IMR-90 (cell line): ENCODE data around the gene KAZN.

Source experiments
- CEBPB ChIP-seq: IDR thresholded peaks from 2 replicates; pipeline ENCODE4 v1.6.1; 2012; ENCODE audit warnings: low read depth, low read length, improper control_type of control experiment
- CHD1 ChIP-seq: IDR thresholded peaks from 2 replicates; pipeline ENCODE4 v1.6.1; 2012; ENCODE audit warnings: low read depth, low read length, improper control_type of control experiment
- FOS ChIP-seq: fragments of 150-350 bp; IDR thresholded peaks from 2 replicates; pipeline ENCODE4 v1.6.1; 2016; ENCODE audit warnings: low read depth, low read length
- MAFK ChIP-seq: IDR thresholded peaks from 2 replicates; pipeline ENCODE4 v1.6.1; 2012; ENCODE audit warnings: low read depth, low read length, improper control_type of control experiment
- MXI1 ChIP-seq: IDR thresholded peaks from 2 replicates; pipeline ENCODE4 v1.6.1; 2012; ENCODE audit warnings: low read depth, mild to moderate bottlenecking, low read length, moderate library complexity, borderline replicate concordance
- NFE2L2 ChIP-seq: fragments of 150-350 bp; IDR thresholded peaks from 2 replicates; pipeline ENCODE4 v1.6.1; 2016; ENCODE audit warnings: low read depth, mild to moderate bottlenecking, low read length
- POLR2A ChIP-seq: IDR thresholded peaks from 2 replicates; pipeline ENCODE4 v1.6.1; 2012; ENCODE audit warnings: mild to moderate bottlenecking, low read depth, low read length
- RAD21 ChIP-seq: IDR thresholded peaks from 2 replicates; pipeline ENCODE4 v1.6.1; 2012; ENCODE audit warnings: low read length, improper control_type of control experiment
- RCOR1 ChIP-seq: IDR thresholded peaks from 2 replicates; pipeline ENCODE4 v1.6.1; 2012; ENCODE audit warnings: mild to moderate bottlenecking, low read length, improper control_type of control experiment; ENCODE audit not compliant: insufficient replicate concordance
- RFX5 ChIP-seq: IDR thresholded peaks from 2 replicates; pipeline ENCODE4 v1.8.0; 2012; ENCODE audit warnings: low read depth, mild to moderate bottlenecking, low read length, moderate library complexity
- SMC3 ChIP-seq: fragments of 150-350 bp; IDR thresholded peaks from 2 replicates; pipeline ENCODE4 v1.6.1; 2016; ENCODE audit warnings: low read depth, mild to moderate bottlenecking, antibody characterized with exemption, low read length, moderate library complexity
- TF ChIP-seq, protein P1 (sequence below): conservative IDR thresholded peaks from 2 replicates; pipeline ENCODE4 v1.5.1; 2012; ENCODE audit warnings: mild to moderate bottlenecking, low read depth, low read length, improper control_type of control experiment
- TF ChIP-seq, protein P2 (sequence below): fragments of 150-350 bp; IDR thresholded peaks from 2 replicates; pipeline ENCODE4 v1.6.1; 2017; ENCODE audit warnings: mild to moderate bottlenecking, antibody characterized with exemption, low read length, low read depth
- TF ChIP-seq, protein P3 (sequence below): fragments of 150-350 bp; IDR thresholded peaks from 2 replicates; pipeline ENCODE4 v1.6.1; 2016; ENCODE audit warnings: low read depth, mild to moderate bottlenecking, low read length, moderate library complexity, borderline replicate concordance

DNA sequence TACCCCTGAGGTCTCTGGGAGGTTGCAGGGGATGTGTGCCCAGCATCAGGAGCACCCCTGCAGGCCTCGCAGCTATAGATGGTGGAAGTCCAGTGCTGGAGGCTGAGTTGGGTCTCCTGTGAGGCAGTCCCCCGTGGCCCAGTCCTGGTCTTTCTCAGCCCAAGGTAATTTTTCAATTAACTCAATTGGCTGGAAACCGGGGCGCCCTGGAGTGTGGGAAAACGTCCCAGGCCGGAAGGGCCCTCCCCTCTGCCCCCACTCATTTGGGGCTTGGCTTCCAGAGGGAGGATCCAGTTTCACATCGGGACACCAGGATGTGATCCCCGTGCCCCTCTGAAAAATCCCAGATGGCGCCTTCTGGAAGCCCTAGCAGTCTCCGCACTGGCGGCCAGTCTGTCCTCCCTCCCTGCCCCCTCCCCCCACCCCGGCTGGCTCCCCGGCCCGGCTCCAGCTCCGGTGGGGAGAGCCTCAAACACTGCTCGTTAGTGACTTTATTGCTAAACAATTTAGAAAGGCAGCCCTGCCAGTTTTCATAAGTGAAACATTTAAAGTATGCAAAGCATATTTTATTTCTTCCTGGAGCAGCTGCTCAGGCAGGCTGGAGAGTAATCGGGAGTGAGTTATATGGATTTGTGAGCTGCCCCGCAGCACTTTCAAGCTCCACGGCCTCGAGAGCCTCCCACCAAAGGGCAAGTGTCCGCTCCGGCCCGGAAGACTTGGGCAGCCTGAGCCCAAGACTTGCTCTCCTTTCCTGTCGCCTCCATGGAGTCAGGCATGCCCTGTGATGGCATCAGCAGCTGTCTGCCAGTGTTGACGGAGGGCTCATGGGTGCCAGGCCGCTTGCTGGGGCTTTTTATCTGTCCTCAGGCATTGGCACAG is 346.9 kb downstream of the KAZN start:
- TF ChIP-seq, protein P1, sequence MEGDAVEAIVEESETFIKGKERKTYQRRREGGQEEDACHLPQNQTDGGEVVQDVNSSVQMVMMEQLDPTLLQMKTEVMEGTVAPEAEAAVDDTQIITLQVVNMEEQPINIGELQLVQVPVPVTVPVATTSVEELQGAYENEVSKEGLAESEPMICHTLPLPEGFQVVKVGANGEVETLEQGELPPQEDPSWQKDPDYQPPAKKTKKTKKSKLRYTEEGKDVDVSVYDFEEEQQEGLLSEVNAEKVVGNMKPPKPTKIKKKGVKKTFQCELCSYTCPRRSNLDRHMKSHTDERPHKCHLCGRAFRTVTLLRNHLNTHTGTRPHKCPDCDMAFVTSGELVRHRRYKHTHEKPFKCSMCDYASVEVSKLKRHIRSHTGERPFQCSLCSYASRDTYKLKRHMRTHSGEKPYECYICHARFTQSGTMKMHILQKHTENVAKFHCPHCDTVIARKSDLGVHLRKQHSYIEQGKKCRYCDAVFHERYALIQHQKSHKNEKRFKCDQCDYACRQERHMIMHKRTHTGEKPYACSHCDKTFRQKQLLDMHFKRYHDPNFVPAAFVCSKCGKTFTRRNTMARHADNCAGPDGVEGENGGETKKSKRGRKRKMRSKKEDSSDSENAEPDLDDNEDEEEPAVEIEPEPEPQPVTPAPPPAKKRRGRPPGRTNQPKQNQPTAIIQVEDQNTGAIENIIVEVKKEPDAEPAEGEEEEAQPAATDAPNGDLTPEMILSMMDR: no peak
- TF ChIP-seq SMC3: no peak
- 0 out of 2 replicates have a peak, but pooled peaks have one; percentile 35 for TF ChIP-seq POLR2A
- no peak for TF ChIP-seq MXI1
- TF ChIP-seq, protein P2, sequence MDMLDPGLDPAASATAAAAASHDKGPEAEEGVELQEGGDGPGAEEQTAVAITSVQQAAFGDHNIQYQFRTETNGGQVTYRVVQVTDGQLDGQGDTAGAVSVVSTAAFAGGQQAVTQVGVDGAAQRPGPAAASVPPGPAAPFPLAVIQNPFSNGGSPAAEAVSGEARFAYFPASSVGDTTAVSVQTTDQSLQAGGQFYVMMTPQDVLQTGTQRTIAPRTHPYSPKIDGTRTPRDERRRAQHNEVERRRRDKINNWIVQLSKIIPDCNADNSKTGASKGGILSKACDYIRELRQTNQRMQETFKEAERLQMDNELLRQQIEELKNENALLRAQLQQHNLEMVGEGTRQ: no peak
- TF ChIP-seq CEBPB: no peak
- TF ChIP-seq RAD21: no peak
- TF ChIP-seq RFX5: no peak
- TF ChIP-seq MAFK: no peak
- TF ChIP-seq RCOR1: no peak
- TF ChIP-seq, protein P3, sequence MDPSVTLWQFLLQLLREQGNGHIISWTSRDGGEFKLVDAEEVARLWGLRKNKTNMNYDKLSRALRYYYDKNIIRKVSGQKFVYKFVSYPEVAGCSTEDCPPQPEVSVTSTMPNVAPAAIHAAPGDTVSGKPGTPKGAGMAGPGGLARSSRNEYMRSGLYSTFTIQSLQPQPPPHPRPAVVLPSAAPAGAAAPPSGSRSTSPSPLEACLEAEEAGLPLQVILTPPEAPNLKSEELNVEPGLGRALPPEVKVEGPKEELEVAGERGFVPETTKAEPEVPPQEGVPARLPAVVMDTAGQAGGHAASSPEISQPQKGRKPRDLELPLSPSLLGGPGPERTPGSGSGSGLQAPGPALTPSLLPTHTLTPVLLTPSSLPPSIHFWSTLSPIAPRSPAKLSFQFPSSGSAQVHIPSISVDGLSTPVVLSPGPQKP: no peak
- no peak for TF ChIP-seq CHD1
- TF ChIP-seq FOS: no peak
- no peak for TF ChIP-seq NFE2L2
